Pancreas (tissue), 10 donors: Measurements from ENCODE around the gene MATR3. TPM values are rescaled to one million over a fixed set of nuclear protein-coding genes. Genes with fewer than 3 reads are reported as not detected.

Experiments used
- ATAC-seq, 4 donors: fragments of 200-7000 bp; cut with Tn5 transposase; one replicate each; pipeline versions ENCODE4 v1.8.0 to v1.9.1; 2020; ENCODE audit warnings: mild to moderate bottlenecking in 4 of 4, moderate library complexity in 4 of 4
- DNase-seq, 6 donors: peaks; one replicate each; pipeline ENCODE4 v3.0.0-alpha.2; 2020
- FAIRE-seq: peaks from 2 replicates; lab custom pipeline; 2012; peaks lifted over from hg19 to GRCh38; lab: Jason Lieb, UNC
- H3K27ac ChIP-seq, 4 donors: fragments of 200-600 bp; sonication (generic); 1 replicate in 3 of 4; 2 replicates in 1 of 4; pipeline versions ENCODE4 v1.5.0 to v1.8.0; 2020
- H3K27me3 ChIP-seq, 4 donors: fragments of 200-600 bp; one replicate each; pipeline ENCODE4 v1.8.0; 2021
- H3K36me3 ChIP-seq, 3 donors: fragments of 200-600 bp; sonication (generic) in 1 of 3; one replicate each; pipeline versions ENCODE4 v1.5.0 to v1.8.0; 2020 to 2021
- H3K4me1 ChIP-seq, 3 donors: fragments of 200-600 bp; one replicate each; pipeline ENCODE4 v1.8.0; 2021
- H3K4me3 ChIP-seq, 4 donors: fragments of 200-600 bp; sonication (generic) in 2 of 4; one replicate each; pipeline versions ENCODE4 v1.5.0 to v1.8.0; 2020 to 2021
- H3K9me3 ChIP-seq, 4 donors: fragments of 200-600 bp; one replicate each; pipeline ENCODE4 v1.8.0; 2021
- CTCF ChIP-seq, 4 donors: fragments of 200-600 bp; sonication (generic) in 3 of 4; IDR thresholded peaks; one replicate each; pipeline versions ENCODE4 v1.5.0 to v1.8.0; 2021; ENCODE audit warnings: antibody characterized with exemption in 4 of 4
- WGBS, 2 donors: extraction: QIAGEN DNeasy Blood & Tissue Kit; methylation state at CpG; one replicate each; pipeline ENCODE4 v1.1.7; 2013; 5-methylcytosine and 5-hydroxymethylcytosine counted together
- intact Hi-C, 3 donors: fragments of 100-400 bp; cut with DNase I; formaldehyde crosslinking; loops; one replicate each; pipeline versions ENCODE4 v1.11.1 to v1.14.2; 2022
- polyA plus RNA-seq, 2 donors: library from polyadenylated mRNA; stranded (reverse); fragments of 200-250 nt; gene quantifications; one replicate each; pipeline ENCODE4 v1.2.3, GENCODE V29; 2013
- total RNA-seq, 6 donors: library from RNA; stranded (reverse); fragmentation: NEBNext Ultra II Directional in 4 of 6; extraction: Animal tissue kit (Norgen Biotek cat#: 25700) in 4 of 6; gene quantifications; one replicate each; pipeline versions ENCODE4 v1.2.1 to v1.2.4, GENCODE V29; 2021 to 2023
- donor health status: healthy with polysubstance abuse.
- donor health status: DM: no; HTN: no; CAD: no; lungs with moderate emphysema.
- donor health status: DM: no; HTN: no; CAD: no.
- donor health status: control.
- donor health status: control.
- donor health status: Bipolar disorder and iron deficiency.
- donor health status: DM: yes; HTN: yes; CAD: no.
- donor health status: DM: no; HTN: no; CAD: no.
- donor health status: DM: no; HTN: no; CAD: no.
- donor health status: DM: yes; HTN: yes; CAD: no.

Gene MATR3
- total and polyA plus RNA-seq, 8 donors, result 47.0 to 104 (median 77.6) TPM

DNA sequence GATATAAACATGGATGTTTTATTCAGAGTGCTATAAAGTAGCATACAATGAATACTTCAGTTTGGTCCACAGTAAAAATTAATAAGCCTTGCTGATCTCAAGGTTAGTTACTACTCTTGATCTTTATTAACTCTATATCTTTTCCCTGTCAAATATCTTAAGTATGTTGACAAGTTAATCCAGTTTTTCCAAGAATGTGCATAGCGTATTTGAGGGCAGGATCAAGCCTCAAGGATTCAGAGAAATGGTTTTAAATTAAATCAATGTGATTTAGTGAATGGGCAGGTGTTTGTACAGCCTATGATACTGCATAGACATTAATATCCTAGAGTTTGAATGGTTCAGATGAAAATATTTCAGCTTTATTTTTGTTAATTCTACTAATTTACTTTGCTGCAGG lies 20.7 kb downstream of the MATR3 start:
- Histone ChIP-seq H3K27ac (no peak overlapping the region), H3K4me1 (peaks cover 9 to 39% (median 28%) of the 10 kb centered on the region in 3 donors), H3K9me3 (no peaks in the 10 kb centered on the region), H3K36me3 (peaks cover 0 to 33% (median 27%) of the 10 kb centered on the region in 3 donors), H3K27me3 (no peaks in the 10 kb centered on the region), H3K4me3 (no peak overlapping the region)
- FAIRE-seq (no peak), ATAC-seq (no peak), DNase-seq (no peak)
- WGBS, 2 donors, result 39 to 41% methylated on average over 1 of the region's 1 CpG
- TF ChIP-seq CTCF (IDR thresholded peaks at IDR 0.05), result no peak
- intact Hi-C loops, result no loop called here

- peaks cover 0 to 40% (median 30%) of the 10 kb centered on the region in 3 donors for H3K36me3 ChIP-seq
- ATAC-seq (no peak), DNase-seq (no peak), FAIRE-seq (no peak)
- H3K4me1 ChIP-seq, result peaks cover 9 to 34% (median 23%) of the 10 kb centered on the region in 3 donors
- H3K4me3 ChIP-seq, result no peak overlapping the region
- H3K27ac ChIP-seq, result no peak overlapping the region
- no peaks in the 10 kb centered on the region for H3K27me3 ChIP-seq
- 74 to 80% methylated on average over 3 of the region's 3 CpGs for WGBS, 2 donors
- H3K9me3 ChIP-seq, result no peaks in the 10 kb centered on the region
- no peak for TF ChIP-seq CTCF (IDR thresholded peaks at IDR 0.05)
- intact Hi-C loops, result no loop called here
Measured at GRCh38 chr5:139315056-139315615, 21.6 kb downstream of the MATR3 start.

- DNase-seq, result no peak
- peaks cover 0 to 5% (median 0%) of the 10 kb centered on the region in 3 donors for H3K36me3 ChIP-seq
- ATAC-seq, result peak in 1 of 4 donors; percentile 26
- TF ChIP-seq CTCF (IDR thresholded peaks at IDR 0.05), result no peak
- intact Hi-C loops, result no loop called here
- no peak overlapping the region for H3K4me3 ChIP-seq
- no peak overlapping the region for H3K27ac ChIP-seq
- no peaks in the 10 kb centered on the region for H3K9me3 ChIP-seq
- H3K4me1 ChIP-seq, result peaks cover 0 to 2% (median 0%) of the 10 kb centered on the region in 3 donors
- FAIRE-seq, result no peak
- no peaks in the 10 kb centered on the region for H3K27me3 ChIP-seq
- WGBS, 2 donors, result 74 to 78% methylated on average over 6 of the region's 6 CpGs
Measured at GRCh38 chr5:139335811-139336210, 42.3 kb downstream of the MATR3 start.

GRCh38 chr5:139340051-139340450 lies 46.5 kb downstream of the MATR3 start:
- Histone ChIP-seq H3K4me3 (no peak overlapping the region), H3K27me3 (no peaks in the 10 kb centered on the region), H3K9me3 (no peaks in the 10 kb centered on the region), H3K27ac (no peak overlapping the region), H3K36me3 (no peaks in the 10 kb centered on the region), H3K4me1 (peaks cover 0 to 22% (median 20%) of the 10 kb centered on the region in 3 donors)
- DNase-seq (no peak), ATAC-seq (no peak), FAIRE-seq (no peak)
- WGBS, 2 donors, result 87 to 90% methylated on average over 2 of the region's 2 CpGs
- intact Hi-C loops, result no loop called here
- TF ChIP-seq CTCF (IDR thresholded peaks at IDR 0.05), result no peak

DNA sequence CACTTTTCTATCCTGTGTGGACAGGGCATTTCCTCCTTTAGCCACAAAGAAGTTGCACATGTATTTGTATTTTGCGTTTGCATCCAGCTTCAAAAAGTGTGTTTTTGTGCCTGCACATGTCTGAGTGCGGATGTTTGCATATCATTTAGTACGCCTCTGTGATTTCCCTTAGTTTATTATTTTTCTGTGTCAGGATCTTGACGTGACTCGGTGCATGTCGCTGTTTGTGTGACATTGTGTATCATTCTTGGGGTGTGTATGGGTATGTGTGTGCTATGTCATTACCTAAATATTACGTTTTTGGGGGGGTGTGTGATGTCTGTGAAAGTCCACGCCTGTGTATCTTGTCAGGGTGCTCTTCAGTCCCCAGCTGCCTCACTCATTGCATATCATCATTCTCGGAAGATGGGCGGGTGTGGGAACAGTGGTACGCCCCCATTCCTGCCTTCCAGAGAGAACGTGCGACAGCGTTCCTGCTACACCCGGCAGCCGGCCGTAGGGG lies 47.7 kb downstream of the MATR3 start:
- Histone ChIP-seq H3K27me3 (no peaks in the 10 kb centered on the region), H3K36me3 (no peaks in the 10 kb centered on the region), H3K4me1 (peaks cover 0 to 22% (median 20%) of the 10 kb centered on the region in 3 donors), H3K4me3 (peak overlapping the region in 3 of 4 donors; percentile 71 to 86 (median 75)), H3K9me3 (no peaks in the 10 kb centered on the region), H3K27ac (peak overlapping the region in 2 of 4 donors; percentile 98)
- intact Hi-C loops, result no loop called here
- FAIRE-seq, result no peak
- ATAC-seq, result peak in 1 of 4 donors; percentile 4
- no peak for DNase-seq
- WGBS, 2 donors, result 1% methylated on average over 17 of the region's 17 CpGs
- no peak for TF ChIP-seq CTCF (IDR thresholded peaks at IDR 0.05)
